GM21447 (cell line): Measurements from ENCODE around the gene TEDC2.

ENCODE experiments used
- ATAC-seq: cut with Tn5 transposase; IDR thresholded peaks from one replicate; pipeline ENCODE4 v1.9.1; 2021; ENCODE audit not compliant: unreplicated experiment

TEDC2 gene

DNA sequence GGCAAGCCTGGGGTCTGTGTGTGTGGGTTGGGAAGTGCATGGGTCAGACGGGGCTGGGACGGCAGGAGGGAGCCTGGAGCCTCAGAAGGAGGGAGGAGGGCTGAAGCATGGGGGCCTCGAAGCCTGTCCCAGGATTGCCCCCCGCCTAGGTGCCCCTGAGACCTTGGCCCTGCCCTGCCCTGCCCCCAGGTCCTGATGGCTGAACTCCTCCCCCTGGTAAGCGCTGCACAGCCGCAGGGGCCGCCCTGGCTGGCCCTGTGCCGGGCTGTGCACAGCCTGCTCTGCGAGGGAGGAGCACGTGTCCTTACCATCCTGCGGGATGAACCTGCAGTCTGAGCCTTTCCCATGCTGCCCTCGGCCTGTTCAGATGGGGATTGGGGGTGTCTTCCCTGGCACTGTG is 4.4 kb downstream of the TEDC2 start:
- ATAC-seq, result no peak

GRCh38 chr16:2465653-2466415 is 5.9 kb downstream of the TEDC2 start:
- no peak for ATAC-seq

DNA sequence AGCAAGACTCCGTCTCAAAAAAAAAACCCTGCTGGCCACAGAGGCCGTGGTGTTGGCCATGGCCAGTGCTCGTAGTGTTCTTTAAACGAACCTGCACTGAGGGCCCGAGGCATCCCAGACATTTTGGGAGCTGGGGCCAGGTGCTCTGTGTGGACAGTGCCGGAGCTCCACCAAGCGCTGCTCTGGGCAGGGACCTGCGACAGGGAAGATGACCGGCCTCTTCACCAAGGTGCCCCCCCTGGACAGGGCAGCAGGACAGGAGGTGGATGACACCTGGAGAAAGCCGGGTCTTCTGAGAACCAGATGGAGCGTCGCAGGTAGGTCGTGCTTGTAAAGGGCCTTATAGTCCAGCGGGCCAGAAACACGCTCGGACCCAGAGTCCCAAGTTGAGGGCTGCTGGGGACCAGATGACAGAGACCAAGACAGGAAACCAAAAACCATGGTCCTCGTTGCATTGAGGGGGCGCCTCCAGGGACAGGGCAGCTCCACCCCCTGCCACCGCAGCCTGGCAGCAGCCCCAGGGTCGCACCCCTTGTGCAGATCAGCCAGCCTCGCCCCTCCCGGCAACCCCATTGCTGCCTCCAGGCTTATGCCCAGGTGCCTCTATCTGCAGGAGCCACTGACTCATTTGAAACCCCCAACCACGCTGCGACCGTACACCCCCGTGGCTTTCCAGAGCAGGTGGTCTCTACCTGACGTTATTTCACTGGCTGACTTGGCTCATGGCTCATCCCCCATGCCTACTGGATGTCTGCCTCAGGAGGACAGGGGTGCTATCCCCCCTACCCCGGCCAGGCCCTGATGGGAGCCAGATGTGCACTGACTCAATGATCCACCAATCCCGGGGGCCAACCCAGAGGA is 7.0 kb downstream of the TEDC2 start:
- no peak for ATAC-seq

DNA sequence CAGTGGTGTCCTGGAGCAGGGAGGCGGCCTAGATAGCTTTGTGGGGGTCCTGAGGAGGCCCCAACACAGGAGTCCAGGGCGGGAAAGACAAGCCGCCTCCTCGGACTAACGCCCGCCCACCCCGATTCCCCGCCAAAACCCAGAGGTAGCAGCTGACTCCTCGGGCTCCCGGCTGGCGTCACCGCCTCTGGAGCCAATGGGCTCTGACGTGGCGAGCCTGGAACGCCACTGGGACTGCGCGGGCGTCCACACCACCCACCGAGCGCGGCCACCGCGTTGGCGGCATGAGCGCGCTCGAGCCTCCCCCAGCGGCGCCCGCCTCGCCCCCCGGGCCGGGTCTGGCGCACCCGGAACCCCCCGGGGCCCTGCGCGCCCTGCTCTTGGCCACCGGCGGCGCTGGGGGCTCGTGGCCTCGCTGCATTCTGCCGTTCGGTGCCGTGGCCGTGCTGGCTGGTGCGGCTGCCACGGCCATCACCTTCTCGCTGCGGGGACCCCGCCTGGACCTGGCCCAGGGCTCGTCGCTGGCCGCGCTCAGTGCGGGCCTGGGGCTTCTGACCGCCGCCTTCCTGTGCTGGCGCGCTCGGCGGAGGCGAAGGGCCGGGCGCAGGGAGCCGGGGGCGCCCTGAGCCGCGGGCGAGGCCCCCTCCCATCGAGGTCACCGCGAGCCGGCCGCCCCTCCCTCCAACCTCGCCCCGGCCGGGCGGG is 7.8 kb downstream of the TEDC2 start:
- ATAC-seq, result no peak

DNA sequence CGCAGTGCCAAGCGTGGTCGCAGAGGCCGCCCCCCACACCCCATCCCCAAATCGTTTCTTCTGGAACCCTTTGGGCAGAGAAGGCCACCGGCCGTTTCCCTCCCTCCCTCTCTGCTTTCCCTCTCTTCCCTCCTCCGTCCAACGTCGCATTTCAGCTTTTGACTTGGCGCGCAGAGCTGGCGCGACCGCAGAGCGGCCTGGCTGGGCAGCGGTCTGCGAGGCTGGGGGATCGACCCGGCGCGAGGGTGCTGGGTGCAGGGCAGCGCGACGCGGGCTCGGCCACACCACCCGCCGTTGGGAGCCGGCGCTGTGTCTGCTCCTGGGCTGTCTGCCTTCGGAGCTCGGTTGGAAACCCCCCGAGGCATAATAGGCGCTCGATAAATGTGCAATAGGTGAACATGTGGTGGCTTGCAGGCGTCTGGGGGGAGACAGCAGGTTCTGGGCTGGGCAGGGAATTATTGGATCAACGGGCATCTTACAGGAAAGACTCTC is 8.4 kb downstream of the TEDC2 start:
- ATAC-seq, result no peak

DNA sequence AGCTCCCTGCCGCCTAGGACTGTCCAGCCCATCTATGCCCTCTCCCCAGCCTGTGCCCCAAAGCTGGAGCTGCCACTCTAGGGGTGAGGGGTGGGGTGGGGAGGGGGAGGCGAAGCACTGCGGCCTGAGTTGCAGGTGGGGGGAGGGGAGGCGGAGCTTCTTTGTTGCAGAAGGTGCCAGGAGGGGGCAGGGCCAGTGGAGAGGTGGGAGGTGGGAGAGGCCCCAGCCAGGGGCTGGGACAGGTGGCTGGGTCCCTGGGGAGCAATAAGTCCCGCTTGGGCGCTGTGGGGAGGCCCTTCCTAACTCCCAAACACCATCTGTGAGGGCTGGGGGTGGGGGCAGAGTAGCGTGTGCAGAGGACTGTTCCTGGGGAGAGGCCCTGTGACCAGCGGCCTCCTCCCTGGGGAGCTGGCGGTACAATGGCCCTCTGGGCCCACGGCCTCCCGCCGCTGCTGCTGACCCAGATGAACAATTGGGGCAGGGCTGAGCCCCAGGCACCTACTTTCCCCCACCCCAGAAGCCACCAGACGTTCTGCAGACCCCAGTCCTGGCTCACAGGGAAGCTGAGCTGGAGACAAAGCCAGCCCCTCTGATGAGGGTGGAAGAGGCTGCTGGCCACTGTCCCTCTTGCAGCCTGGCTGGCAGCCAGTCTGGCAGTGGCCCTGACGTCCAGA is 9.0 kb downstream of the TEDC2 start:
- ATAC-seq, result peak; percentile 47

- ATAC-seq, result no peak
Measured at GRCh38 chr16:2469399-2470233, 9.7 kb downstream of the TEDC2 start.

- no peak for ATAC-seq
Measured at GRCh38 chr16:2470234-2470601, 10.3 kb downstream of the TEDC2 start.

GRCh38 chr16:2470603-2471015 is 10.7 kb downstream of the TEDC2 start:
- ATAC-seq, result no peak

DNA sequence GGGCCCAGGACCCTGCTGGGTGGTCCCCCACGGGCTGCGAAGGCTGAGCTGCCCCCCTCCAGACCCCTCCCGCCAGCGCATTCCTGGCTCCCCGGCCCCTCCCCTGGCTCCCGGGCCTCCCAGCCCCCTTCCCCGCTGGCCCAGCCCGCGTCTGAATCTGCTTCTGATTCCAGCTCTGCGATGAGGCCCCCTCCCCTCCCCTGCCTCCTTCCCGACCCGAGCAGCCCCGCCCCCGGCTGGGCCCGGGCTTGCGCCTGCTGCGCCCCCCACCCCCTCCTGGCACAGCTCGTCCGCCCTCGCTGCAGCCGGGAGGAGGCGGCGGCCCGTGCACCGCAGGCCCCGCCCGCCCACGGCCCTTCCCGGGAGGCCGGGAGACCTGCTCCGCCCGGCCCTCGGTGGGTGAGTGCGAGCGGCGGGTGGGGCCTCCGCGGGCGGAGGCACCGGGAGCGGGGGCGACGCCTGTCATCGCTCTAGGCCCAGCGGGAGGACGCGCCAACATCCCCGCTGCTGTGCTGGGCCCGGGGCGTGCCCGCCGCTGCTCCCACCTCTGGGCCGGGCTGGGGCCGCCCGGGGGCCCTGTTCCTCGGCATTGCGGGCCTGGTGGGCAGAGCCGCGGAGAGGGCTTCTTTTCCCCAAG is 11.2 kb downstream of the TEDC2 start, which contains the start of gene NTN3:
Gene NTN3 (plus strand): TSS at position 282 of the 637 bp plus-strand sequence. CDS start 405 bp downstream, outside the sequence.
- ATAC-seq, result no peak

- ATAC-seq, result no peak
Measured at GRCh38 chr16:2471653-2472487, 12.0 kb downstream of the TEDC2 start.

GRCh38 chr16:2472488-2472864 is 12.6 kb downstream of the TEDC2 start:
- no peak for ATAC-seq

DNA sequence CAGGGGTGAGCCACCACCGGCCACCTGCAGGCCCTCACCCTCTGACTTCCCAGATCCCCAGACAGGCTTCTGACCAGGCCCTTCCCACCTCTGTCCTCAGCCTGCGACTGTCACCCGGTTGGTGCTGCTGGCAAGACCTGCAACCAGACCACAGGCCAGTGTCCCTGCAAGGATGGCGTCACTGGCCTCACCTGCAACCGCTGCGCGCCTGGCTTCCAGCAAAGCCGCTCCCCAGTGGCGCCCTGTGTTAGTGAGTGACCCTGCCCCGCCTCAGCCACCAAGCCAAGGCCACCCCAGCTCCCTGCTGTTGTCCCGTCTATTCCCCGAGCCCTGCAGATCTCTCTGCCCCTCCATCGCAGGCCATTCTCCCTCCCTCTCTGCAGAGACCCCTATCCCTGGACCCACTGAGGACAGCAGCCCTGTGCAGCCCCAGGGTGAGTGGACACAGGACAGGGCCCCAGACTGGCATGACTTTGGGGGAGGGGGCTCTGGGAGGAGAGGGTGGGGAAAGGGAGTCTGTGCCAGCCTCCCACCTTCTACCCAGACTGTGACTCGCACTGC is 13.1 kb downstream of the TEDC2 start:
- no peak for ATAC-seq

DNA sequence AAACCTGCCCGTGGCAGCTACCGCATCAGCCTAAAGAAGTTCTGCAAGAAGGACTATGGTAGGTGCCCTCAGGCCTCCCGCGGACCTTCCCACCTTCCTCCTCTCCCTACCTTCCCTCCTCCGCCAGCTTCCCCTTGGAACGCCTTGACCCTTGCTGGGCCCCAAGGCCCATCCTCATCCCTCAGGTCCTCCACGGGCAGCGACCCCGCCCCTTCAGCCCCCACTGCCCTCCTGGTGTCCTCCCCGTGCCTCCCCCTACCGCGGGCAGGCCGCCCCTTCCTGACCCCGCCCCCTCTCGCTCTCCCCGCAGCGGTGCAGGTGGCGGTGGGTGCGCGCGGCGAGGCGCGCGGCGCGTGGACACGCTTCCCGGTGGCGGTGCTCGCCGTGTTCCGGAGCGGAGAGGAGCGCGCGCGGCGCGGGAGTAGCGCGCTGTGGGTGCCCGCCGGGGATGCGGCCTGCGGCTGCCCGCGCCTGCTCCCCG is 13.6 kb downstream of the TEDC2 start:
- ATAC-seq, result no peak

- no peak for ATAC-seq
Measured at GRCh38 chr16:2473999-2474876, 14.3 kb downstream of the TEDC2 start.

- peak; percentile 51 for ATAC-seq
Measured at GRCh38 chr16:2474877-2475412, 15.0 kb downstream of the TEDC2 start, which contains the start of gene TBC1D24. TSS of gene TBC1D24 (plus strand) at chr16:2475127. CDS start at chr16:2496149, 21,022 bp downstream.
